ENCODE measurements around the gene SLU7. TPM values are rescaled to one million over a fixed set of nuclear protein-coding genes. Genes with fewer than 3 reads are reported as not detected.

Gene SLU7
- total RNA-seq, 1 experiment from 2014 or later: 33.3 TPM

DNA sequence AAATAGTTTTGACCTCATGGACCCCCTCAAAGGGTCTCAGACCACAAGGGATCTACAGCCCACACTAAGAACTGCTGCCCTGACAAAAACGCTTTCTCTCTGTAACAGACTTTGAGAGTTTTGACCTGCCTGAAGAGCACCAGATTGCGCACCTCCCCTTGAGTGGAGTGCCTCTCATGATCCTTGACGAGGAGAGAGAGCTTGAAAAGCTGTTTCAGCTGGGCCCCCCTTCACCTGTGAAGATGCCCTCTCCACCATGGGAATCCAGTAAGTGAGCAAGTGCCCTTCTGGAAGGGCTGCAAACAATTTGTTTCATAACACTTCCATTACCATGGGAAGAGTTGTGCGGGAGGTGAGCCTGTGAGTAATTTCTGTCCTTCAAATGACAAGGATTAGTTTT is 8.7 kb upstream of the SLU7 start:
- H2BK12ac ChIP-seq (ENCODE audit: insufficient read length, low read depth, low read length): no peak overlapping the region
- H3K9ac ChIP-seq (ENCODE audit: extremely low read depth, insufficient read length, low read length): no peak overlapping the region
- H3K4ac ChIP-seq (ENCODE audit: low read depth, low read length): no peak overlapping the region
- peaks cover 5% of the 10 kb centered on the region for H3K79me1 ChIP-seq (ENCODE audit: insufficient read depth, low read depth, low read length, poor library complexity, severe bottlenecking)
- TF ChIP-seq, protein P1, sequence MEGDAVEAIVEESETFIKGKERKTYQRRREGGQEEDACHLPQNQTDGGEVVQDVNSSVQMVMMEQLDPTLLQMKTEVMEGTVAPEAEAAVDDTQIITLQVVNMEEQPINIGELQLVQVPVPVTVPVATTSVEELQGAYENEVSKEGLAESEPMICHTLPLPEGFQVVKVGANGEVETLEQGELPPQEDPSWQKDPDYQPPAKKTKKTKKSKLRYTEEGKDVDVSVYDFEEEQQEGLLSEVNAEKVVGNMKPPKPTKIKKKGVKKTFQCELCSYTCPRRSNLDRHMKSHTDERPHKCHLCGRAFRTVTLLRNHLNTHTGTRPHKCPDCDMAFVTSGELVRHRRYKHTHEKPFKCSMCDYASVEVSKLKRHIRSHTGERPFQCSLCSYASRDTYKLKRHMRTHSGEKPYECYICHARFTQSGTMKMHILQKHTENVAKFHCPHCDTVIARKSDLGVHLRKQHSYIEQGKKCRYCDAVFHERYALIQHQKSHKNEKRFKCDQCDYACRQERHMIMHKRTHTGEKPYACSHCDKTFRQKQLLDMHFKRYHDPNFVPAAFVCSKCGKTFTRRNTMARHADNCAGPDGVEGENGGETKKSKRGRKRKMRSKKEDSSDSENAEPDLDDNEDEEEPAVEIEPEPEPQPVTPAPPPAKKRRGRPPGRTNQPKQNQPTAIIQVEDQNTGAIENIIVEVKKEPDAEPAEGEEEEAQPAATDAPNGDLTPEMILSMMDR (conservative IDR thresholded peaks at IDR 0.05): no peak
- H3K4me1 Mint-ChIP-seq: peaks cover 23 to 26% of the 10 kb centered on the region in 2 experiments
- H2AK5ac ChIP-seq (ENCODE audit: insufficient read length, low read length): no peak overlapping the region
- WGBS (ENCODE audit: extremely low coverage, insufficient read length, low lambda C conversion rate): no CpG with 5 or more reads among the region's 4 CpGs
- H3K9me3 ChIP-seq (ENCODE audit: control insufficient read depth, low read depth, low read length): no peaks in the 10 kb centered on the region
- no peak overlapping the region for H2BK20ac ChIP-seq (ENCODE audit: low read depth, low read length, poor library complexity, severe bottlenecking)
- no peak overlapping the region for H3K4me2 ChIP-seq (ENCODE audit: insufficient read depth, insufficient read length, low read length)
- no peaks in the 10 kb centered on the region for H3K27me3 ChIP-seq (ENCODE audit: insufficient read depth, low read length)
- no peak overlapping the region for H3K27ac ChIP-seq (ENCODE audit: insufficient read length, low read depth, low read length)
- no peak overlapping the region for H3K23ac ChIP-seq (ENCODE audit: insufficient read length, low read depth, low read length)
- H3K27me3 Mint-ChIP-seq (ENCODE audit: low read depth): no peaks in the 10 kb centered on the region
- no peak overlapping the region for H2AFZ ChIP-seq (ENCODE audit: low read length)
- no peaks in the 10 kb centered on the region for H4K20me1 ChIP-seq (ENCODE audit: control insufficient read depth, insufficient read depth, insufficient read length)
- no peaks in the 10 kb centered on the region for H3K23me2 ChIP-seq (ENCODE audit: insufficient read length, low read depth, low read length, poor library complexity, severe bottlenecking)
- no peak overlapping the region for H3K56ac ChIP-seq (ENCODE audit: insufficient read length, low read depth, low read length)
- H3K4me3 Mint-ChIP-seq: no peak overlapping the region
- no peak overlapping the region for H3K14ac ChIP-seq (ENCODE audit: insufficient read depth, low read length)
- H4K8ac ChIP-seq (replicated peaks; ENCODE audit: insufficient read length, low read depth, low read length): no peak overlapping the region
- H3K18ac ChIP-seq (ENCODE audit: insufficient read length, low read depth, low read length): no peak overlapping the region
- H3K79me2 ChIP-seq (ENCODE audit: insufficient read depth, low read length): peaks cover 3% of the 10 kb centered on the region; the same call in 1 of the 2 replicates
- no peaks in the 10 kb centered on the region for H3K9me3 Mint-ChIP-seq
- H3K27ac Mint-ChIP-seq: peak overlapping the region in 1 of 3 experiments; percentile 22; a peak in 1 of 7 replicates
- H4K91ac ChIP-seq (ENCODE audit: insufficient read length, low read depth, low read length): no peak overlapping the region
- H2BK5ac ChIP-seq (ENCODE audit: insufficient read length, low read length): no peak overlapping the region
- peaks cover 4% of the 10 kb centered on the region; the same call in 1 of the 2 replicates for H3K4me1 ChIP-seq (ENCODE audit: insufficient read depth, low read length)
- no peak overlapping the region for H4K5ac ChIP-seq (ENCODE audit: insufficient read length, low read depth, low read length)
- no peak for DNase-seq
- H2BK15ac ChIP-seq (ENCODE audit: low read depth, low read length): no peak overlapping the region
- H3K36me3 Mint-ChIP-seq (ENCODE audit: insufficient read depth in 1 of 3, low read depth in 3 of 3): peaks cover 37 to 59% (median 58%) of the 10 kb centered on the region in 3 experiments; a peak in 6 of 7 replicates
- H2BK120ac ChIP-seq (ENCODE audit: low read depth, low read length, poor library complexity, severe bottlenecking): no peak overlapping the region
- no peak overlapping the region for H3T11ph ChIP-seq (ENCODE audit: low read length)

Data from H9 (cell line).